Measurements from ENCODE around the gene PLB1. TPM values are rescaled to one million over a fixed set of nuclear protein-coding genes. Genes with fewer than 3 reads are reported as not detected.
A peak's percentile ranks its signal among the peaks of the same experiment; 100 is the strongest.

PLB1 gene
- polyA plus RNA-seq, 2 of the 4 experiments (the other 2 are of a cell fraction), result 0.26 to 1.4 TPM

DNA sequence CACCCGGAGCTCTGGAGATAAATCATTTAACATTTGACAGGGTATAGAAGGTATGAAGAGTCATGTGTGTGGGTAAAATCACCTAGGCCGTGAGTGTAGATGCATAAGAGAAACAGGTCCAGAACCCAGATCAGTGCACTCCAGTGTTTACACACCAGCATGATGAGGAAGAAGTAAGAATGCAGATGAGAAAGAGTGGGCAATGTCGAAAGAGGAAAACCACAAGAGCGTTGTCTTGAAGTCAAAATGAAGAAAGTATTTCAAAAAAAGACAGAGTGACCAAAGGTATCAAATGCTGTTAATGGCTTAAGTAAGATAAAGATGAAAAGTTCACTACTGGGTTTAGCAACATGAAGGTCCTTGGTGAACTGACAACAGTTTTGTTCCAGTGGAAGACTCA, 32.0 kb upstream of the PLB1 start:
- no peak for TF ChIP-seq EHMT2 (IDR thresholded peaks at IDR 0.05; ENCODE audit: low read depth)
- ChIA-PET POLR2A (no interaction called here), CTCF (interaction anchor here (2.7 kb wide), 1 partner anchor 11 kb away, joined by 19 read pairs; no protein-coding TSS in a partner anchor)
- DNase-seq (ENCODE audit: low read depth in 1 of 2, low spot score in 1 of 2) (no peak), ATAC-seq (no peak), FAIRE-seq (no peak)
- Histone ChIP-seq H3K4me2 (no peak overlapping the region), H3K4me1 (no peaks in the 10 kb centered on the region), H3K9me3 (peaks cover 16% of the 10 kb centered on the region), H3K27ac (no peak overlapping the region), H3K4me3 (no peak overlapping the region)
- 74% methylated on average over 4 of the region's 4 CpGs for WGBS (ENCODE audit: missing lambda C conversion rate)

- Histone ChIP-seq H3K4me1 (peaks cover 13% of the 10 kb centered on the region; the same call in 2 of the 3 replicates), H3K27ac (no peak overlapping the region), H3K4me2 (no peak overlapping the region), H3K9me3 (peaks cover 16% of the 10 kb centered on the region), H3K4me3 (no peak overlapping the region)
- FAIRE-seq, result no peak
- TF ChIP-seq, protein P1, sequence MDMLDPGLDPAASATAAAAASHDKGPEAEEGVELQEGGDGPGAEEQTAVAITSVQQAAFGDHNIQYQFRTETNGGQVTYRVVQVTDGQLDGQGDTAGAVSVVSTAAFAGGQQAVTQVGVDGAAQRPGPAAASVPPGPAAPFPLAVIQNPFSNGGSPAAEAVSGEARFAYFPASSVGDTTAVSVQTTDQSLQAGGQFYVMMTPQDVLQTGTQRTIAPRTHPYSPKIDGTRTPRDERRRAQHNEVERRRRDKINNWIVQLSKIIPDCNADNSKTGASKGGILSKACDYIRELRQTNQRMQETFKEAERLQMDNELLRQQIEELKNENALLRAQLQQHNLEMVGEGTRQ (IDR thresholded peaks at IDR 0.05), result no peak
- TF ChIP-seq KDM1A (IDR thresholded peaks at IDR 0.05; ENCODE audit: low read depth) (no peak), HOXA7 (CRISPR knock-in tag; IDR thresholded peaks at IDR 0.05) (no peak), CTCF (IDR thresholded peaks at IDR 0.05) (no peak)
- DNase-seq (ENCODE audit: low read depth in 1 of 2, low spot score in 1 of 2), result no peak
- POLR2A ChIA-PET, result no interaction called here
- no peak for ATAC-seq
- 51% methylated on average over 8 of the region's 8 CpGs for WGBS (ENCODE audit: missing lambda C conversion rate)
- CTCF ChIA-PET, result interaction anchor here (2.7 to 3.0 kb wide), 2 partner anchors 12 kb away, joined by 19 read pairs; no protein-coding TSS in a partner anchor
These were observed 30.5 kb upstream of the PLB1 start for GRCh38 chr2:28465148-28465885.

GRCh38 chr2:28469304-28469703, 26.6 kb upstream of the PLB1 start:
- CTCF ChIA-PET, result interaction anchor here (0.6 to 1.3 kb wide), 2 partner anchors 335 to 786 kb away, joined by 3 to 4 read pairs; no protein-coding TSS in a partner anchor
- DNase-seq (ENCODE audit: low read depth in 1 of 2, low spot score in 1 of 2), result no peak
- 0 out of 3 replicates have a peak overlapping the region, but pooled peaks have one; percentile 13 for H3K4me2 ChIP-seq
- H3K27ac ChIP-seq, result 0 out of 6 replicates have a peak overlapping the region, but pooled peaks of 1 of the 2 experiments have one; percentile 1
- POLR2A ChIA-PET, result no interaction called here
- H3K4me1 ChIP-seq, result peaks cover 13% of the 10 kb centered on the region; the same call in 2 of the 3 replicates
- H3K4me3 ChIP-seq, result no peak overlapping the region
- ATAC-seq, result peak; percentile 48 to 53; a peak in 4 of 6 replicates
- FAIRE-seq, result no peak
- no peaks in the 10 kb centered on the region for H3K9me3 ChIP-seq
- TF ChIP-seq EP300 (IDR thresholded peaks at IDR 0.05) (no peak), MAX (IDR thresholded peaks at IDR 0.05) (no peak), FOSB (CRISPR knock-in tag; IDR thresholded peaks at IDR 0.05) (no peak), ZNF302 (CRISPR knock-in tag; IDR thresholded peaks at IDR 0.05) (no peak), TFCP2L1 (CRISPR knock-in tag; IDR thresholded peaks at IDR 0.05) (no peak), HEYL (CRISPR knock-in tag; IDR thresholded peaks at IDR 0.05) (no peak), BCL3 (IDR thresholded peaks at IDR 0.05) (no peak), EHF (CRISPR knock-in tag; IDR thresholded peaks at IDR 0.05) (no peak), RNF2 (IDR thresholded peaks at IDR 0.05; ENCODE audit: borderline replicate concordance, low read depth) (no peak), PHF8 (IDR thresholded peaks at IDR 0.05; ENCODE audit: borderline replicate concordance, low read depth) (no peak), SMC3 (IDR thresholded peaks at IDR 0.05) (no peak)
- TF ChIP-seq, protein P1 (IDR thresholded peaks at IDR 0.05), result no peak

All from A549 (cell line).